HG03280 (cell line): ENCODE results near the gene IFNAR1.
A peak's percentile ranks its signal among the peaks of the same experiment; 100 is the strongest.
"Not testable (repeated sequence)": the region's sequence is repeated elsewhere in the genome, so short reads cannot be mapped to it uniquely, and the experiment has no call there.

ENCODE experiments used
- ATAC-seq: cut with Tn5 transposase; IDR thresholded peaks from one replicate; pipeline ENCODE4 v1.9.1; 2021; ENCODE audit warnings: mild to moderate bottlenecking, moderate library complexity; ENCODE audit not compliant: unreplicated experiment

Gene IFNAR1

DNA sequence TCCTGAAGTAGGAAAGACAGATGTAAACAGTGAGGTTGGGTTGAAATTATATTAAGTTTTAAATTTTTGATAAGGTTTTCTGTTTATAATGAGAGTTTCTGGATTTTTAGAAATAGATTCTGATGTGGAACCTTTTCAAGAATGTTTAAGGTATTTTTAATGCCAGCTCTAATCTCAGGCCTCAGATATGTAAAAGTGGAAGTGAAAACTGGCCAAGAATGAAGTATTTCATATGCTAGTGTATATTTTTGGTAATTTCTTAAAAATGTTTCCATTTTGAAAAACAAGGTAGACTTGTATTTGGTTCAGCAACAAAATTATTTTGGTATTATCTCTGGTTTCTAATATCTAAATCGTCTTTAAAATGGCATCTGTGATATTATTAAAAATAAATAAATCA lies 14.4 kb downstream of the IFNAR1 start:
- ATAC-seq = no peak

DNA sequence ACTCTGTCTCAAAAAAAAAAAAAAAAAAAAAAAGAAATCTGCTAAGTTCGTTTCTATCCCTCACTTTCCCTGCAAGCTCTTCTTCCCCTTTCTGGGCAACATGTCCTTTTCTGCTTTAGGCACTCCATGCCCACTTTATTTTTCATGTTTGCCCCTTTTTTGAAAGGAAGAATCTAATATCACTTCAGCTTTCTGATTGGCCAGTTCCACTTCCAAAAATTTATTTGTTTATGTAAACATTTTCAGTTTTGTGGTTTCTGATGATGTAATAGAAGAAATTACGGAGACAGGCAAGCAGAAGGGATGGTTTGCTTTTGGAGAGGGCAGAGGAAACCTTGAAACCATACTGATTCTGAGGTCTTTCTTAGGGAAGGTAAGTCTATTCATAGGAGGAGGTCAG lies 15.1 kb downstream of the IFNAR1 start:
- ATAC-seq = no peak

DNA sequence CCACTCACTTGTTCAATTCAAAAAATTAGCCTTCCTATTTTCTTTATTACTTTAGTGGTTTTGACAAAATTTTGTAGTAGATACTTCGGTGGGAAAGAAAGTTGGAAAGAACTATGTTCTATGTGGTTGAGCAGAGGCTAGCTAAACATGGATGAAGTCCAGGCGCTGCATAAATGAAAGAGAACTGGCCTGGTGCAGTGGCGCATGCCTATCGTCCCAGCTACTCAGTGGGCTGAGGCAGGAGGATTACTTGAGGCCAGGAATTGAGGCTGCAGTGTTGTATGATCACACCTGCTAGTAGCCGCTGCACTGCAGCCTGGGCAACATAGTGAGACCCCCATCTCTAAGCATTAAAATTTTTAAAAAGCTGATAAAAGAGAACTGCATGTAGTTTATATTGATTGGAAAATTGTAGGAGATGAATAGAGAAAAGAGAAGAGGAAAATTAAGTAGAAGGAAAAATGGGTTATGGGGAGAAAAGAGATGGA lies 21.0 kb downstream of the IFNAR1 start:
- ATAC-seq = no peak

DNA sequence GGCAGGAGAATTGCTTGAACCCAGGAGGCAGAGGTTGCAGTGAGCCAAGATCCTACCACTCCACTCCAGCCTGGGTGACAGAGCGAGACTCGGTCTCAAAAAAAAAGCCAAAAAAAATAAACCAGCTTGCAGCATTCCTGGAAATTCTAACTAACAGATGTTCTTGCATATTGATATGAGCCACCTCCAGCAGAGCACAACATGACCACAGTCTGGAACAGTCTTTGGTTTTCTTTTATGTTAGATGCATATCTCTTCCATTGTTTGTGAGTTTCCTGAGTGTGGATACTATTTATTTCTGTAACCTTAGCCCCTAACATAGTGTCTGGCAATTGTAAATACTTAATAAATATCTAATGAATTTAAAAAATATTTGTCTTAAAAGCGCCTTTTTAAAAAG lies 23.9 kb downstream of the IFNAR1 start:
- ATAC-seq = no peak

DNA sequence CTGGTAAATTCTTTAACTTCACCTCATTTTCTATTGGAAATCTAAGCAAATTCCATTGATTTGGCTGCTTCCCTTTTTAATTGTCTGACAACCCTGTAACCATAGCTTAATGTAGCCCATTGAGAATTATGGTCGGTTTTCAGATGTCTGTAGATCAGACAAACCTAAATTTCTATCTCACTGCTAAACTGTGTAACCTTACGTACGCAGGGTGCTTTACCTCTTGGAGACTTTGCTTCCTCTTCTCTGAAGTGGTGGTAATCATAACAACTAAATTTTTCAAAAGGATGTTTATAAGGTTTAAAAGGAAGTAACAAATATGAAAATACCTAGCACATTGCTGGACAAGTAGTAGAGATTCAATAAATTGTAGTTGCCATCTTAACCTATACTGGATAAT lies 25.9 kb downstream of the IFNAR1 start:
- ATAC-seq = no peak

DNA sequence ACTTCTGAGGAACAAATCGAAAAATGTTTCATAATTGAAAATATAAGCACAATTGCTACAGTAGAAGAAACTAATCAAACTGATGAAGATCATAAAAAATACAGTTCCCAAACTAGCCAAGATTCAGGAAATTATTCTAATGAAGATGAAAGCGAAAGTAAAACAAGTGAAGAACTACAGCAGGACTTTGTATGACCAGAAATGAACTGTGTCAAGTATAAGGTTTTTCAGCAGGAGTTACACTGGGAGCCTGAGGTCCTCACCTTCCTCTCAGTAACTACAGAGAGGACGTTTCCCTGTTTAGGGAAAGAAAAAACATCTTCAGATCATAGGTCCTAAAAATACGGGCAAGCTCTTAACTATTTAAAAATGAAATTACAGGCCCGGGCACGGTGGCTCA lies 30.6 kb downstream of the IFNAR1 start:
- ATAC-seq = no peak

DNA sequence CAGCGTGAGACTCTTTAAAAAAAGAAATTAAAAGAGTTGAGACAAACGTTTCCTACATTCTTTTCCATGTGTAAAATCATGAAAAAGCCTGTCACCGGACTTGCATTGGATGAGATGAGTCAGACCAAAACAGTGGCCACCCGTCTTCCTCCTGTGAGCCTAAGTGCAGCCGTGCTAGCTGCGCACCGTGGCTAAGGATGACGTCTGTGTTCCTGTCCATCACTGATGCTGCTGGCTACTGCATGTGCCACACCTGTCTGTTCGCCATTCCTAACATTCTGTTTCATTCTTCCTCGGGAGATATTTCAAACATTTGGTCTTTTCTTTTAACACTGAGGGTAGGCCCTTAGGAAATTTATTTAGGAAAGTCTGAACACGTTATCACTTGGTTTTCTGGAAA lies 31.2 kb downstream of the IFNAR1 start:
- no peak for ATAC-seq

DNA sequence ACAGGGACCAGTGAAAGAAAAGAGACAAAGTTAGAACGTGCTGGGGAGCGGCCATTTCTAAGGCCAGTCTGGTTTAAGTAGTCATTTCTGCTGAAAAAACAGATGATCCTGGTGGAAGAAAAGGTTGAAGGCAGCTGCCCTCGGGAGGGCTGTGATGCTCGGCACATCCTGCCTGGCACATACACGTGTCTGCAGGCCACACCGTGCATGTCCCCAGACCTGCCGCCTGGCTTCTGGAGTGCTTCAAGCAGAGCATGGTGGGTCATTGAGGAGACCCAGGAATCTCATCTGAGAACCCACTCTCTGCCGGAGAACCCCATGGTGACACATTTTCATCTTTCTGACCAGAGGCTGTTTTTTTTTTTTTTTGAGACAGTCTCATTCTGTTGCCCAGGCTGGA lies 32.4 kb downstream of the IFNAR1 start:
- ATAC-seq = no peak

DNA sequence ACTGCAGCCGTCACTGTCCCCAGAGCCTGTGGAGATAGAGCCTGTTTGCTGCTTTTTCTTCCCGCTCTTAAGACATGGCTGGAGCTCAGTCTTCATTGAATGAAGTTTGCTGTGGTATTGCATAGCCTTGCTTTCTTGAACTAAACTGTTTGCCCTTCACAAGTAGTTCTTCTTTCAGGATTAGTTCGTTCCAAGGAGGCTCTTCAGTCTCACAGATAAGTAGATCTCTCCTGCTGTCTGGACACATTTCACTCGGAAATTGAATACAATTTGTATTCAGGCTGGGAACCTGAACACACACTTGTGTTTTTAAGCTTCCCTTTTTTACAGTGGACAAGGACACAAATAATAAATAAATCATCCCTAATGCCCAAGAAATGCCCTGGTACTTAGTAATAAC lies 34.7 kb downstream of the IFNAR1 start:
- ATAC-seq = no peak

DNA sequence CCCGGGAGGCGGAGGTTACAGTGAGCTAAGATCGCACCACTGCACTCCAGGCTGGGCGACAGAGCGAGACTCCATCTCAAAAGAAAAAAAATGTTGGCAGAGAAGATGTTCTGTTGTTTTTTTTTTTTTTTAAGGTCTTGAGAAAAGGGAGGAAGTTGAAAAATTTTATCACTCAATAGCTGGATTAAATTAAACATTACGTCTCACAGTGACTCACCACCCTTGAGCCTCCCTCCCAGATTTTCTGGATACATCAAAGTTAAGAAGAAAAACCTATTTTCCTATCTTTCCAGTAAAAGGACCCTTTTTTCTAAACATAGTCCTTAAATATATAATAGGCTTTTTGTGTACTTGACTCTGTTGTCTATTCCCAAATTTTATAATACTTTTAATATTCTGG lies 35.5 kb downstream of the IFNAR1 start:
- no peak for ATAC-seq

DNA sequence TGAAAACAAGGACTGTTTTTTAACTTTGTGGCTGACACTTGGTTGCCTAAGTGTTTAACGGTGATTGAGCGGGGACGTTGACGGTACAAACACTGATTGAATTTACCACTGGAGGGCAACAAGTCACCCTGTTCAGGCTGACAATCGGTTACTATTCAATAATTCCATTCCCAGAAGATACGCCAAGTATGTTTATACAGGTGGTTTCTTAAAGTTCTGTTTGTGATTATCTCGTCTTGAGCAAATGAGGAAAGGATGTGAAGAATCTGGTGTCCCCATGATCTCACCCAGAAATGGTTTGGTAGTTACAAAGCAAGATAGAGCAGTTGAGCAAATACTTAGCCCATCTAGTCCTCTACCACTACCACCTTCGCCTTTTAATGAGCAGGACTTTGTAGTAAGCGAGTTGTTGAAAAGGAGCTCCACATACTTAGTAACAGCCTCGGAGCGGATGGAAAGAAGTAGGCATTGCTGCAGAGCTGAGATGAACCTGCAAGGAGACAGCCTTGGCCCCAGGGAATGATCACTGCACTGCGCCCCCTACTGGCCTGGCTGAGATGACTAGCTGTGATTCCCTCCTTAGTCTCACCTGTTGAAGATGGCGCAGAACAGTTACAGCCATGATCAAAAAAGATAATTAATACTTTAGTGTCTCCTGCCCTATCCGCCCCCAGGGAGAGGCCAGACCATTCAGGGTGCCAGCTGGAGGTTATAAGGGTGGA lies 36.3 kb downstream of the IFNAR1 start:
- peak; percentile 68 for ATAC-seq

DNA sequence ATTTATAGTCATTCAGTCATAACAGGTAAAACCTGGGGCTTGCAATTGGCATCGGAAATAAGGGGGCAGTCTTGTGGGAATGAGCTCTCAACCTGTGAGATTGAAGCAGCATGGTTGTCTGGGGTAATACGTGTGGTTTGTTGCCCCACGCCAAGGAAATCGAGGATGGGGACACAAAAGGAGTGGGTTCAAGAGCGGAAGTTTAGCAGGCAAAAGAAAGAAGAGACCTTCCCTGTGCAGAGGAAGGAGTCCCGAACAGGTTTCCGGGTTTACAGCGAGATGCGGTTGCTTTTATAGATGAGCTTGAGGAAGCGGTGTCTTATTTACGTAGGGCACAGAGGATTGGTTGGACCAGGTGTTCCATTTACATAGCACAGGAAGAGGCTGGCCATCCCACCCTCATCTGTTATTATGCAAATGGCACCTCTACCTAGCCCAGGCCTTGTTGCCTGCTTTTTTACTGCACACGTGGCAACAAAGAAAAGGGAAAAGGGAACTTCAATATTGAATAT lies 37.3 kb downstream of the IFNAR1 start:
- peak; percentile 60 for ATAC-seq

DNA sequence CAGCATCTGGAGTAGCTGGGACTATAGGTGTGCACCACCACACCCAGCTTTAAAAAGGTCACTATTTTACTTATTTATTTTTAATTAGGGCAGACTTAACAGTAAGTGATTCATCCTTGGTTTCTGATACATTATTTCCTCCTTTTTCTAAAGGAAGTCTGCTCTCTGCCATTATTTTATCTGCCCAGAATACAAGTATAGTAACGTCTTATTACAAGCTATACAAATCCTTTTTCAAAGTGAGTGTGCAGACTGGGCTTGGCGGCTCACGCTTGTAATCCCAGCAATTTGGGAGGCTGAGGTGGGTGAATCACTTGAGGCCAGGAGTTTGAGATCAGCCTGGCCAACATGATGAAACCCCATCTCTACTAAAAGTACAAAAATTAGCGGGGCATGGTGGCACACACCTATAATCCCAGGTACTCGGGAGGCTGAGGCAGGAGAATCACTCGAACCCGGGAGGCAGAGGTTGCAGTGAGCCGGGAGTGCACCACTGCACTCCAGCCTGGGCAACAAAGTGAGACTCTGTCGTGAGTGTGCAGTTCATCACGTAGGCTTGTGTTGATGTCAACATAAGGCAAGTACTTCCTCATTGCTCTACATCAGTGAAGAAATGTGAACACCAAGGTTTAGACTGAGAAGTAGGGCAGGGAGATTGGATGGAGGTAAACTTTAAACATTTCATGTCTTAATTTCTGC lies 39.3 kb downstream of the IFNAR1 start:
- ATAC-seq = not testable (repeated sequence)

DNA sequence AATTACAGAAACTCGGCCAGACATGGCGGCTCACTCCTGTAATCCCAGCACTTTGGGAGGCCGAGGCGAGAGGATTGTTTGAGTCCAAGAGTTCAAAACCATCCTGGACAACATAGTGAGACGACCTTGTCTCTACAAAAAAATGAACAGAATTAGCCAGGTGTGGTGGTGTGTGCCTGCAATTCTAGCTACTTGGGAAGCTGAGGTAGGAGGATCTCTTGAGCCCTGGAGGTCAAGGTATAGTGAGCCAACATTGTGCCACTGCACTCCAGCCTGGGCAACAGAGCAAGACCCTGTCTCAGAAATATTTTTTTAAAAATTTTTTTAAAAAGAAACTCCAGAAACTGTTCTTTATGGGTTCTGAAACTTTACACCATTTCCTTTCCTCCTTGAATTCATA lies 40.1 kb downstream of the IFNAR1 start:
- no peak for ATAC-seq

DNA sequence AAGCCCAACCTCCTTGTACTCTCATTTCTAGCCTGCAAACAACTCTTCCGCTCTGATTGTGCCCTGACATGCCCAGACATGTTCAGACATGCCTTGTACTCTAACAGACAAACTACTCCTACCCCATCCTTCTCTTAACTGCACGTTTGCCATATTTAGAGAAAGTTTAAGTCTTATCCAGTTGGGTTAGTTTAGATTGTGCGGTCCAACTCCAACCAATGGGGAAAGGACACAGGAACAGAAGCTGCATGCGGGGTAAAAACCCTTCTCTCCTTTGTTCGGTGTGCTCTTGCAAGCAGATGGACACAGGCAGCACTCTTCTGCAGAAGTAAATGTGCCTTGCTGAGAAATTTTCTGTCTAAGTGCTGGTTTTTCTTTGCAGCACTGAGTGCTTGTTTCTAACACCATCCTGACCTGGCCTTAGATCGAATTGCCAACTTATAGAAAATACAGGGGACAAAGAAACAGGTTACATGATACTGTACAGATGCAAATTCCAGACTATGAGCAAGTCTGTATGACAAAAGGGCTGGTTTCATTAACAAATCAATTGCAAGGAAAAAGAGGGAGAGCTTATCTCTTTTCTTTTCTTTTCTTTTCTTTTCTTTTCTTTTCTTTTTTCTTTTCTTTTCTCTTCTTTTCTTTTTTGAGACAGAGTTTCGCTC lies 42.7 kb downstream of the IFNAR1 start:
- ATAC-seq = no peak

DNA sequence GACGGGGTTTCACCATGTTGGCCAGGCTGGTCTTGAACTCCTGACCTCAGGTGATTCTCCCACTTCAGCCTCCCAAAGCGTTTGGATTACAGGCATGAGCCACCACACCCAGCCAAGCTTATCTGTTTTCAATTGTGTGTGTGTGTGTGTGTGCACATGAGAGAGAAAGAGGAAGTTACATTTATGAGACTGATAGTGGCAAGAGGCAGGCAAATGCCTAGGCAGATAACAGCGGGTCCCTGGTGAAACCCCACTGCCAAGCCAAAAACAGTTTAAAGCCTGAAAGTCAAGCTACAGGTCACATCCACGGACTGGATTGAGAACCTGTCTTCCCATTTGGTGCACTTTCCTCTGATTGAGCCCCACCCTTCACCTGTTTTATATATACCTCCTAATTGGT lies 43.4 kb downstream of the IFNAR1 start:
- ATAC-seq = no peak

DNA sequence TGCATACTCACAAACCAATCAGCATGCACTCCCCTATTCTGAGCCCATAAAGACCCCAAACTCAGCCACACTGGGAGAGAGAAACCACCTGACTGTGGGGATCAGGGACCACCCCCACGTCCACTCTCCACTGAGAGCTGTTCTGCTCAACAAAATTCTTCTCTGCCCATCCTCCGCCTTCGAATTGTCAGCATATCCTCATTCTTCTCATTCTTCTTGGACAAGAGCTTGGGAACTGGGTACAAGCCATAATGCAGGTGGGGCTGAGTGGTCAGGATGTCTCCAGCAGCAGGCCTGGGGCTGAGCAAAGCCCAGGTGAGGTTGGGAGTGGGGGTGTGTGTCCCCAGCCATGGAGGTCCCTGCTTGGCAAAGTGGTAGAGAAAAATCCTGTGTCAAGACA lies 43.8 kb downstream of the IFNAR1 start:
- no peak for ATAC-seq

DNA sequence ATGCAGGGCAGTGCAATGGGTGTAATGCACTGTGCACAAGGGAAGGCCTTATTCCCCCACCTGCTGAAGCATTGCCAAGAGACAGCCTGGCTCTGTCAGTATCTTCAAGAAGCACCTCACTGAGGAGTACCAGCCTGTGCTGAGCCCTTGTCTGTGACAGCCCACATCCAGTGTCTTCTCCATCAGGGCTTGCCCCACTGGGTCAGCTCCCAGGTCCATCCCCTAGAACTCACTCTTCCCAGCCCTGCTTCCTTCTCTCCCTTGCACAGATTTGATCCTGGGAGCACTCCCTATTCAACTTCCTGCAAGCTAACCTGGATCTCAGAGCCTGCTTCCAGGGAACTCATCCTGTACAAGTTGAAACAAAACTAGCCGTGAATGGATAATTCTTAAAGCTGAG lies 44.8 kb downstream of the IFNAR1 start:
- no peak for ATAC-seq

DNA sequence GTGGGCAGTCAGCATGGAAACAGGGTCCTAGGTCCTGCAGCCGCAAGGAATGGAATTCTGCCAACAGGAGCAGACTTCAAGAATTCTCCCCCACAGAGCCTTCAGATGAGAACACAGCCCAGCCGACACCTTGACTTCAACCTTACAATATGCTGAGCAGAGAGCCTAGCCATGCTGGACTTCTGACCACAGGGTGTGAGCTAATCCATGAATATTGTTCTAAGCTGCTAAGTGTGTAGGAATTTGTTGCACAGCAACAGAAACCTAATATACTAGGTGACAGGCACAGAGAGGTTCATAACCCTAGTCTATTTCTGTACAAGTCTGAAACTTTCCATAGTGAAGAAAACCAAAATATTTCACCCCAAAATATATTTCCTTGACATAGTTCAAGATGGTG lies 45.5 kb downstream of the IFNAR1 start:
- ATAC-seq = no peak

DNA sequence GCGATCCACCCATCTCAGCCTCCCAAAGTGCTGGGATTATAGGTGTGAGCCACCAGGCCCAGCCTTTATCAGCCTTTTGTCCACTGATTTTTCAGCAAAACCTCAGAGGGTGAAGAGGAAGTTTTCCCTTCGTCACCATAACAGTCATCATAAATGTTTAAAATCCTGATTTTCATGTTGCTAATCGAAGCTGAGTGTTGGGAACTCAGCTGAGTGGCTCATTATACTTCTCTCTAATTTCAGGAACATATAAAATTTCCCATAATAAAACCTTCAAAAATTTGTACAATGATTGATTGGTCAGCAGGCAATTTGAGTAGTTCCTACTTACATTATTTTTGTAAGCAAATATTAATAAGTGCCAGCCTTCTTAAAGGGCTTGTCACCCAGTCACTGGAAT lies 46.6 kb downstream of the IFNAR1 start:
- no peak for ATAC-seq

DNA sequence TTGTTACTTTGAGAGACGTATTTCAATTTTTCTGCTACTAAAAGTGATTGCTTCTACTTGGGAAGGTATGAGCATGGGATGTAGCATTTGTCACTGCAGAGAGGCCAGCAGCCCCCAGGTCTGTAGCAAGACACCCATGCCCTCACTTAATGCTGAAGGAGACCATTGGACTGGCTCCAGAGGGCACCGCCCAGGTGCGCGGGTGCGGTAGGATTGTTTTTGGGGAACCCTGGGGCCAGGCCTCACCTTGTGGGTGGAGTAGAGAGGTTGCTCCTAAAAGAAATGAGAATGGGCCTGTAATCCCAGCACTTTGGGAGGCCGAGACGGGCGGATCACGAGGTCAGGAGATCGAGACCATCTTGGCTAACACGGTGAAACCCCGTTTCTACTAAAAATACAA lies 47.8 kb downstream of the IFNAR1 start:
- no peak for ATAC-seq

DNA sequence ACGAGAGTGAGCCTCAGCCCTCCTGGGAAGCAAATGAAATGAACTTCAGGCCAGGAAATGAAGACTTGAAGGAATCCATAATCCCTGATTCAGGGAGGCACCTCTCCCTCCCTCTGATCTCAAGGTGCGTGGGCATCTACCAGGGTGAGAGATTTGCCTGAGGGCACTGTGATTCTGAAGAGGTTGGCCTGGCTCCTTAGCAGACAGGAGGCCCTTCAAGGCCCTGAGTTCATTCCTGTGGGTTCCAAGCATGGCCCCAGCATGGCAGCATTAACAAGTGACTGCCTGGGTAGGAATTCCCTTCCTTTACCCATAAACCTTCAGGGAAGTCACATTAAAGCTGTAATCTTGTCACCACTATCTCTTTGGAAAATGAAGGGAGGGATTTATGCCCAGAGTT lies 48.7 kb downstream of the IFNAR1 start:
- no peak for ATAC-seq
